HG03442 (cell line): ENCODE results near the gene HAAO.
"Not testable (repeated sequence)": the region's sequence is repeated elsewhere in the genome, so short reads cannot be mapped to it uniquely, and the experiment has no call there.

ENCODE experiments used
- ATAC-seq: cut with Tn5 transposase; IDR thresholded peaks from one replicate; pipeline ENCODE4 v1.9.1; 2021; ENCODE audit warnings: mild to moderate bottlenecking, moderate library complexity; ENCODE audit not compliant: unreplicated experiment

Gene HAAO

GRCh38 chr2:42792583-42793333, at the start of gene HAAO:
TSS of gene HAAO (minus strand) at chr2:42792583. CDS start at chr2:42792536, 47 bp downstream.
- ATAC-seq = peak; percentile 31

GRCh38 chr2:42841344-42841743, 49.0 kb upstream of the HAAO start:
- no peak for ATAC-seq

GRCh38 chr2:42840760-42841159, 48.4 kb upstream of the HAAO start:
- ATAC-seq = no peak

- ATAC-seq = no peak
Observed at GRCh38 chr2:42839809-42840501, 47.6 kb upstream of the HAAO start.

GRCh38 chr2:42838133-42838532, 45.8 kb upstream of the HAAO start:
- no peak for ATAC-seq

GRCh38 chr2:42835577-42836371, 43.4 kb upstream of the HAAO start:
- ATAC-seq = no peak

GRCh38 chr2:42834161-42834560, 41.8 kb upstream of the HAAO start:
- ATAC-seq = no peak

- ATAC-seq = no peak
Observed at GRCh38 chr2:42832289-42832634, 39.9 kb upstream of the HAAO start.

GRCh38 chr2:42831575-42832288, 39.3 kb upstream of the HAAO start:
- not testable (repeated sequence) for ATAC-seq

GRCh38 chr2:42830922-42831574, 38.7 kb upstream of the HAAO start:
- no peak for ATAC-seq

GRCh38 chr2:42829671-42830440, 37.5 kb upstream of the HAAO start:
- ATAC-seq = no peak

GRCh38 chr2:42828487-42829425, 36.4 kb upstream of the HAAO start:
- ATAC-seq = peak; percentile 77

- ATAC-seq = peak; percentile 73
Observed at GRCh38 chr2:42827647-42828486, 35.5 kb upstream of the HAAO start.

GRCh38 chr2:42826231-42826630, 33.8 kb upstream of the HAAO start:
- ATAC-seq = no peak

- ATAC-seq = no peak
Observed at GRCh38 chr2:42824454-42824807, 32.0 kb upstream of the HAAO start.

GRCh38 chr2:42823744-42824453, 31.5 kb upstream of the HAAO start:
- ATAC-seq = no peak

- no peak for ATAC-seq
Observed at GRCh38 chr2:42819160-42819559, 26.8 kb upstream of the HAAO start.
